ENCODE results near the gene PCNX1. TPM values are rescaled to one million over a fixed set of nuclear protein-coding genes. Genes with fewer than 3 reads are reported as not detected.

The PCNX1 gene
- total and polyA plus RNA-seq, 2 donors (not counting 1 experiment from before 2014, with no cell fraction given): 17.0 to 84.5 TPM

- Histone ChIP-seq H3K4me3 (ENCODE audit: control extremely low read depth in 1 of 5, extremely low read depth in 1 of 5, insufficient read depth in 1 of 5, low read depth in 2 of 5, low read length in 4 of 5) (no peak overlapping the region), H3K9me3 (ENCODE audit: control extremely low read depth in 1 of 3, control insufficient read depth in 2 of 3, insufficient read depth in 1 of 3, low read length in 2 of 3) (no peaks in the 10 kb centered on the region), H3K9ac (ENCODE audit: low read length) (no peak overlapping the region), H4K20me1 (ENCODE audit: control insufficient read depth, insufficient read depth, low read length, poor library complexity, severe bottlenecking) (no peaks in the 10 kb centered on the region), H3K27ac (ENCODE audit: low read length in 2 of 2) (no peak overlapping the region), H2AFZ (ENCODE audit: insufficient read depth, low read depth, low read length, poor library complexity, severe bottlenecking) (no peak overlapping the region), H3K4me1 (ENCODE audit: control insufficient read depth in 2 of 2, insufficient read depth in 2 of 2, low read length in 2 of 2) (peaks cover under 1 to 2% of the 10 kb centered on the region in 2 donors), H3K79me2 (ENCODE audit: control insufficient read depth, insufficient read depth, low read length) (peaks cover 20% of the 10 kb centered on the region), H3K36me3 (replicated peaks in 1 of 2; ENCODE audit: control extremely low read depth in 1 of 2, control insufficient read depth in 1 of 2, extremely low read depth in 1 of 2, insufficient read depth in 2 of 2, low read length in 1 of 2) (no peaks in the 10 kb centered on the region), H3K27me3 (replicated peaks in 1 of 4; ENCODE audit: control extremely low read depth in 1 of 4, control insufficient read depth in 3 of 4, insufficient read depth in 4 of 4, low read length in 3 of 4) (no peaks in the 10 kb centered on the region), H3K4me2 (replicated peaks; ENCODE audit: low read depth, low read length, poor library complexity, severe bottlenecking) (no peak overlapping the region)
- WGBS (ENCODE audit: insufficient coverage): no CpG with 5 or more reads among the region's 1 CpG
- intact Hi-C loops (cut with micrococcal nuclease): no loop called here
- H3K4me1 Mint-ChIP-seq: no peaks in the 10 kb centered on the region
- no peak overlapping the region for H3K27ac Mint-ChIP-seq
- ChIA-PET POLR2A (no interaction called here), CTCF (no interaction called here)
- no peaks in the 10 kb centered on the region for H3K9me3 Mint-ChIP-seq (ENCODE audit: insufficient read depth)
- H3K27me3 Mint-ChIP-seq: no peaks in the 10 kb centered on the region
- TF ChIP-seq EZH2 (IDR thresholded peaks at IDR 0.05; ENCODE audit: borderline replicate concordance, insufficient read depth, low read depth, low read length, poor library complexity, severe bottlenecking) (no peak), CTCF (IDR thresholded peaks at IDR 0.05) (no peak)
- ATAC-seq (ENCODE audit: low read depth) (no peak), DNase-seq (no peak)
- no peak overlapping the region for H3K4me3 Mint-ChIP-seq
Measured at GRCh38 chr14:70901269-70901668, 6.0 kb upstream of the PCNX1 start.

GRCh38 chr14:70902184-70902583 is 5.1 kb upstream of the PCNX1 start:
- no peak overlapping the region for H3K4me3 Mint-ChIP-seq
- H3K27ac Mint-ChIP-seq: no peak overlapping the region
- ChIA-PET CTCF (interaction anchor here (0.7 kb wide), 1 partner anchor 54 kb away, joined by 4 read pairs; no protein-coding TSS in a partner anchor), POLR2A (no interaction called here)
- no peak overlapping the region for H3K27ac ChIP-seq (ENCODE audit: low read length in 2 of 2)
- no peak for TF ChIP-seq EZH2 (IDR thresholded peaks at IDR 0.05; ENCODE audit: borderline replicate concordance, insufficient read depth, low read depth, low read length, poor library complexity, severe bottlenecking)
- no peak for TF ChIP-seq CTCF (IDR thresholded peaks at IDR 0.05)
- intact Hi-C loops (cut with micrococcal nuclease): no loop called here
- H3K4me2 ChIP-seq (replicated peaks; ENCODE audit: low read depth, low read length, poor library complexity, severe bottlenecking): no peak overlapping the region
- no peaks in the 10 kb centered on the region for H3K27me3 Mint-ChIP-seq
- no peaks in the 10 kb centered on the region for H3K36me3 ChIP-seq (replicated peaks in 1 of 2; ENCODE audit: control extremely low read depth in 1 of 2, control insufficient read depth in 1 of 2, extremely low read depth in 1 of 2, insufficient read depth in 2 of 2, low read length in 1 of 2)
- no peaks in the 10 kb centered on the region for H3K9me3 Mint-ChIP-seq (ENCODE audit: insufficient read depth)
- ATAC-seq (ENCODE audit: low read depth) (no peak), DNase-seq (no peak)
- no peak overlapping the region for H3K4me3 ChIP-seq (ENCODE audit: control extremely low read depth in 1 of 5, extremely low read depth in 1 of 5, insufficient read depth in 1 of 5, low read depth in 2 of 5, low read length in 4 of 5)
- H3K79me2 ChIP-seq (ENCODE audit: control insufficient read depth, insufficient read depth, low read length): peaks cover 28% of the 10 kb centered on the region
- H2AFZ ChIP-seq (ENCODE audit: insufficient read depth, low read depth, low read length, poor library complexity, severe bottlenecking): no peak overlapping the region
- no peaks in the 10 kb centered on the region for H3K9me3 ChIP-seq (ENCODE audit: control extremely low read depth in 1 of 3, control insufficient read depth in 2 of 3, insufficient read depth in 1 of 3, low read length in 2 of 3)
- peaks cover 5% of the 10 kb centered on the region for H3K4me1 Mint-ChIP-seq
- no peaks in the 10 kb centered on the region for H3K27me3 ChIP-seq (replicated peaks in 1 of 4; ENCODE audit: control extremely low read depth in 1 of 4, control insufficient read depth in 3 of 4, insufficient read depth in 4 of 4, low read length in 3 of 4)
- no peak overlapping the region for H3K9ac ChIP-seq (ENCODE audit: low read length)
- no CpG with 5 or more reads among the region's 1 CpG for WGBS (ENCODE audit: insufficient coverage)
- H4K20me1 ChIP-seq (ENCODE audit: control insufficient read depth, insufficient read depth, low read length, poor library complexity, severe bottlenecking): no peaks in the 10 kb centered on the region
- peaks cover 8 to 9% of the 10 kb centered on the region in 2 donors for H3K4me1 ChIP-seq (ENCODE audit: control insufficient read depth in 2 of 2, insufficient read depth in 2 of 2, low read length in 2 of 2)
